HG03575 (cell line): ENCODE results near the gene DISP1.

Source experiments
- ATAC-seq: cut with Tn5 transposase; IDR thresholded peaks from one replicate; pipeline ENCODE4 v1.9.1; 2021; ENCODE audit not compliant: unreplicated experiment, insufficient number of reproducible peaks, low FRiP score; ENCODE audit errors: extremely low read depth

The DISP1 gene

DNA sequence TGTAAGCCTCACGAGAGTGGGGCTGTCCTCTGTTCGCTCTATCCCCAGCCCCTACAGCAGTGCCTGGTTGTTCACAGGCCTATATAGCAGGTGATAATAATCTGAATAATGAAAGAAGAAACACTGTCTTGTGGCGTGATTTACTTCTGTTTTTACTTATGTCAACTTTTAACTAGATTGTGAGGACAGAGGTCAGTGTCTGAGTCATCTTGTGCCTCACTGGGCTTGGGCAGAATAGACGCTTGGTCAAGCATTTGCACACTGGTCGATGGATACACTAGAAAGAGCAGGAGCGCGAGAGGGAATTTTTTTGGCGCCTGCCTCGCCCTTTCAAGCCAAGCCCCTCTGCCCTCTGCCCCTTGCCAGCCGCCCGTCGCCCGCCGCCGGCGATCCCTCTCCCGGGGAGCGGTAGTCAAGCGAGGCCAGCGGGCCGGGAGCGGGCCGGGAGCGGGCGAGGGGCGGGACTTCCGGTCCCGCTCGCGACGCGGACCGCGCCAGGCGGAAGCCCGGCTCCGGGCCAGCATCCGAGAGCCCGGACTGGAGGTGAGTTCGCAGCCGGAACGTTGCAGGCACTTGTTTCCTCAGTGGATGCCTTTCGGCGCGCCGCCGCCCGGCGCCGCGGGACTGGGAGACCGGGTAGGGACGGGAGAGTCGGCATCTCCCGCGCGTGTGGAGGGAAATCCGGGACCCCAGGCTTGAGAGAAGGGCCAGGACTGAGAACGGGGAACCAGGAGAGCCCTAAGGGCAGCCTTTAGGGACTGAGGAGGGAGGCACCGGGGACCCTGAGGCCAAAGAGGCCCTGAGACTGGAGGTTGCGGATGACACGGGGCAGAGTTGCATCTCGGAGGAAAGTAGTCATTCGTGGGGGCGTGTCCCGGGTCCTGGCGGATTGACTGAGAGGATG is at the start of gene DISP1:
TSS of gene DISP1 (plus strand) at position 504 of the 904 bp plus-strand sequence. CDS start 127,785 bp downstream, outside the sequence.
- no peak for ATAC-seq

DNA sequence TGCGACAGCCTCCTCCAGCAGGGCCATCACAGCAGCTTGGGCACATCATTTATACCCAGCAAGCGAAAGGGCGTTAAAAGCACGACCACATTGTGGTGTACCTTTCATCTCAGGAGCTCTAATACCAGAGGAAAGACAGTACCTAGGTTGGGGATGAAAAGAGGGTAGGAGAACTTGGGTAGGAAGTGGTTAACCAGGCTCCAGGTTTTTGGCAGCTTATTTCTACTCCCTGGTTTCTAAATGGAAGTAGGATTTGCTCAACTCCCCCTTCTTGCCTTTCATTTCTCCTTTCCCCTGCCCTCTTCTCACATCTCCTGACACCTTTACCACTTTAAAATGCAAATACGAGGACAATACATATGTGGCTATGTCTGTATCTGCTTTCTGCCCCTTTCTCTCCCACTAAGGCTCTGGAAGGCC is 47.7 kb upstream of the DISP1 start:
- ATAC-seq, result no peak

DNA sequence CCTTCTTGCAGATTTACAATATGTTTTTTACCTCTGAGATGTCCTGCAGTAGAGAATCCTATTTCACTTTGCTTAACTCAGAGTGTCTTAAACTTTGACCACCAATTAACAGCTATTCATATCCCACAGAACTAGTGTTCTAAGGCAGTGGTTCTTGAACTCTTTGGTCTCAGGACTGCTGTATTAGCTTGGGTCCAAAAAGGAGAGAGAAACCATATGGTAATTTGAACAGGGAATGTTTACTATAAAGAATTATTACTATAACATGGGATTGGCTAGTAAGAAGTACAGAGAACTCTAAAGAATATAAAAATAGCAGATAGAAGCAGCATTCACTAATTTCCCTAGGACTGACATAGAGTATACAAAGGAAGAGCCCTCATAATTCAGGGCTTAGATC is 46.2 kb upstream of the DISP1 start:
- ATAC-seq, result no peak

DNA sequence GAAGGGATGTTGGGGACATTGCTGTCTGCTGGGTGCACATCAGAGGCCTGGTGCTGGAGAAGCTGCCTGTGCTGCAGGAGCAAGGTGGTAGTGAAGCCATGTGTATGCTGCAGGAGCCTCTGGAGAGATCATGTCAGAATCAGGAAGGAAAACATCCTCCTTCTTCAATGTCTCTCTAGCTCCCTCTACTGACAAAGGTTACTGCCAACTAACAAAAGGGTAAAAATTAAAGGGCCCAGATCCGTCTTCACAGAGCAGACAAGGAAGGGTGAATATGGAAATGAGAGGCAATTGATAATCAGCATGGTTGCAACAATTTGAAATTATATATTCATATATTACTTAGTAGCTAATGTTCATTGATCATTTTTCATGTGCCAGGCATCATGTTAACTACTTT is 45.7 kb upstream of the DISP1 start:
- ATAC-seq, result no peak

DNA sequence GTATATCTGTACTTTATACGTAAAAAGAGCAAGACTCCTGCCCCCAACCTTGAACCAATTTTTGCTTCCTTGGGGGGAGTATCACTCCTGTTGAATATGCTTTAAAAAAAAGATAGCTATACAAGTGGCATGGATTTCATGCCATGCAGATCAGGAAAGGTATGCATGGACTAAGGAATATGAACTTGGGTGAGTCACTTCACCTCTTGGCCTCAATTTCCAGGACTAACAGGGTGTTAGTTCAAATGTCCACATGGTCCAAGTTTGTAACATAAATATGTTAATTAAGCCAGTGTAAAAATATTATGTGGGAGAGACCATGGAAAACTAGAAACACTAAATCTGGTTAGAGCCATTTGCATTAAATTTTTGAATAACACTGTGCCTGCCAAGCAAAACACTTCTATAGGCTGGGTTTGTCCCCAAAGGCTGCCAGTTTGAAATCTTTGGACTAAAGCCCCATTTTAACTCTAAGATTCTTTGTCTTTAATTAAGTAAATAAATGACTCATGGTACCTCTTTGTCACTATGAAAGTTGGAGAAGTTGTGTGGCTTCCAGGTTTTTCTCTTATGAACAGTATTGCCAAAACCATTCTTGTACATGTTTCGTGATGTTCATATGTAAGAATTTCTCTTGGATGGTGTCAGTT is 44.7 kb upstream of the DISP1 start:
- no peak for ATAC-seq

GRCh38 chr1:222772996-222773379 is 41.9 kb upstream of the DISP1 start:
- peak; percentile 55 for ATAC-seq

DNA sequence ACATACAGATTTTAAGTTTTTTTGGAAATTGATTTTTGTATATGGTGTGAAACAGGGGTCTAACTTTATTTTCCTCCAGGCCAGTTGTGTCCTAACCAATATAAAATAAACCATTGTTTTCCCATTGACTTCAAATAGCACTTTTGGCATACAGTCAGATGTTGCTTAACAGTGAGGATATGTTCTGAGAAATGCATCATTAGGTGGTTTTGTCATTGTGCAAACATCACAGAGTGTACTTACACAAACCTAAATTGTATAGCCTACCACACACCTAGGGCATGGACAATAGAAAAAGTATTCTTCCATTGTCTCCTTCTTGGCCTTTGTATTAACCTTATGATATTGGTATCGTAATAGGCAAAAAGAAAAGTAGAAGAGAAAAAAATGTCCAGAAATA is 37.4 kb upstream of the DISP1 start:
- ATAC-seq, result no peak

DNA sequence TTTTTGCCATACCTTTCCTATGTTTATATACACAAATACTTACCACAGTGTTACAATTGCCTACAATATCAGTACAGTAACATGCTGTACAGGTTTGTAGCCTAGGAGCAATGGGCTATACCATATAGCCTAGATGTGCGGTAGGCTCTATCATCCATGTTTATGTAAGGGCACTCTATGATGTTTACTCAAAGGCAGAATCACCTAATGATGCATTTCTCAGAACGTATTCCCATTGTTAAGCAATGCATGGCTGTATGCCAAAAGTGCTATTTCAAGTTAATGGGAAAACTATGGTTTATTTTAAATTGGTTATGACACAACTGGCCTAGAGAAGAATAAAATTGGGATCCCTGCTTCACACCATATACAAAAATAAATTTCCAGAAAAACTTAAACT is 36.9 kb upstream of the DISP1 start:
- no peak for ATAC-seq

- ATAC-seq, result no peak
Measured at GRCh38 chr1:222781251-222781650, 33.6 kb upstream of the DISP1 start.

DNA sequence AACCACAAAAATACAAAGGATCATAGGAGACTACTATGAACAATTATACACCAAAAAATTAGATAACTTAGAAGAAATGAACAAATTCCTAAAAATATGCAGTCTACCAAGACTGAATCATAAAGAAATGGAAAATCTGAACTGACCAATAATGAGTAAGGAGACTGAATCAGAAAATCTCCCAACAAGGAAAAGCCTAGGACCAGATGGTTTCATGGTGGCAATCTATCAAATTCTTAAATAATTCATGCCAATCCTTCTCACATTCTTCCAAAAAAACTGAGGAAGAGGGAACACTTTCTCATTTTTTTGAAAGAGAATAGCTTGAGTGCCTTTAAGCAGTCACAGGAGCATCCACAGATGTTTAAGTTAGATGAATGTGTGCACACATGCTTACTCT is 31.8 kb upstream of the DISP1 start:
- ATAC-seq, result no peak

DNA sequence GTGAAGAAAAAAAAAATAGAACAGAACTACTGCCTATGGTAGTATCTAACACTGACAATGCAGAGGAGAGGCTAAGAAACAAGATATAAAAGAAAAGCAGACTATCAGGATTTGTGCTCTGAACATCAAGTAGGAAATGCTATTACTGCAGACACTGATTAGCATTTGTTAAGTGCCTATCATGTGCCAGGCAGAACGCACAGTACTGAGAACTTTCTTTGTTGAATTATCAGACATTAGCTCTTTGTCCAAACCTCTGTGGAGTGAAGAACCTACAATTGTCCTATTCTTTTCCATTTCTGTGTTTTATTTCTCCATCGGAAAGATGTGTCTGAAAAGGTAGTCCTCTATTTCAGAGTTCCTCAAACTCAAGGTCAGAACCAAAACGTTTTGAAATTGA is 30.5 kb upstream of the DISP1 start:
- no peak for ATAC-seq

- no peak for ATAC-seq
Measured at GRCh38 chr1:222784916-222785315, 29.9 kb upstream of the DISP1 start.

GRCh38 chr1:222785529-222785928 is 29.3 kb upstream of the DISP1 start:
- ATAC-seq, result no peak

- ATAC-seq, result no peak
Measured at GRCh38 chr1:222786121-222786520, 28.7 kb upstream of the DISP1 start.

DNA sequence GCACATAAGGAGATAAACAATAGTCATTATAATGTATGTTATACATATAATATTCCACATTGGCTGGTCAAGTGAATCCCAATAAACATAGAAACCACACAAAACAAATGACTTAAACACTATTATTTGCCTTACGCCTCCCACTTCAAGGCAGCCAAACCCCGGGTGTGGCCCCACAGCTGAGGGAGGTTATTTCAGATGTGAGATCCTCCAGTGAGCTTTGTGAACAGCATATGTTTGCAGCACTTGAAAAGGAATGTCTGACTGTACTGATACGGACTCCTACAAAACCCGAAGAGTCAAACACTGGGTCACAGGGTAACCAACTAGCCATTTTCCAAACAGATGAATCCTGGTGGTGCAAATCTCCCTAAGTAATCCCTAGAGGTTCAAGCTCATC is 27.1 kb upstream of the DISP1 start:
- no peak for ATAC-seq

- no peak for ATAC-seq
Measured at GRCh38 chr1:222788402-222789156, 26.3 kb upstream of the DISP1 start.

DNA sequence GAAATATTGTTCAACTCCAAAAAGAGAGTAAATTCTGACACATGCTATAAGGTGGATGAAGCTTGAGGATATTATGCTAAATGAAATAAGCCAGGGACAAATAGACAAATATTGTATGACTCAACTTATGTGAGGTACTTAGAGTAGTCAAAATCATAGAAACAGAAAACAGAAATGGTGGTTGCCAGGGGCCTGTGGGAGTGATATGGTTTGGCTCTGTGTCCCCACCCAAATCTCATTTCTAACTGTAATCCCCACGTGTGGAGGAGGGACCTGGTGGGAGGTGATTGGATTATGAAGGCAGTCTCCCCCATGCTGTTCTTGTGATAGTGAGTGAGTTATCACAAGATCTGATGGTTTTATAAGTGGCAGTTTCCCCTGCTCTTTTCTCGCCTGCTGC is 24.7 kb upstream of the DISP1 start:
- ATAC-seq, result no peak

GRCh38 chr1:222790520-222790919 is 24.3 kb upstream of the DISP1 start:
- ATAC-seq, result no peak

DNA sequence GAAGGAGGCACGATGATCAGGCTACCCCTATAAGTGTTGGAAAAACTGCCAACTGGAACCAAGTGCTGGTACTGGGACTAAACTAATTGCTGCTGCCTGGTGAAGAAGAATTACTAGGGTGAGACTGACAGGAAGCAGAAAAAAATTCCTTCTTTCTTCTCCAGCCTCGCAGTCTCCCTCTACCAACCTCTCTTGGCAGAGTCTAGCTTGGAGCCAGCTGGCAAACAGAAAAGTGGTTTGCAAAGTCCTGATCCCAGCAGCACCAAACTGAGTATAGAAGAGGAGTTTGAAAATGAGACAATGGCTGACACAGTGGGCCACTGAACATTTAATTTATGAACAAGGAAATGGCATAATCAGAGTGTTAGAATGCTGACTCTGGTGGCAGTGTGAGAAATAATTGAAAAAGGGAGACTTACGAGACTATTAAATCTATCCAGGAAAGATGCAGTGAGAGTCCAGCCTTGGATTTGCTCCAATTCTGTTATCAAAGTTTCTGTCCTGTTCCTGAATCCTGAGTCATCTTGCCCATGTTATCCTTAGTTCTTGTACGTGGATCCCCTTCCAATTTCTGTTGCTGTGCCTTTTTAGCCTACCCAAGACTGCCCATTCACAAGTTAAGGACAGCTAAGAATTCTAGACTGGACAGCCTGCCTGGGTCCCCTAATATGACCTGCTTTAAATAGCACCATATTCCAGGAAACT is 23.7 kb upstream of the DISP1 start:
- no peak for ATAC-seq
